Astrocyte (in vitro differentiated cells and primary cell): Measurements from ENCODE around the gene GPER1. TPM values are rescaled to one million over a fixed set of nuclear protein-coding genes. Genes with fewer than 3 reads are reported as not detected.

Source experiments
- DNase-seq: peaks from one replicate; pipeline ENCODE4 v3.0.0-alpha.2; 2010; ENCODE audit warnings: low read depth
- FAIRE-seq: peaks from 2 replicates; lab custom pipeline; 2011; peaks lifted over from hg19 to GRCh38; lab: Jason Lieb, UNC
- H2AFZ ChIP-seq: 2 replicates; pipeline ENCODE4 v1.6.0; 2012; ENCODE audit warnings: low read depth, low read length, inconsistent platforms
- H3K27ac ChIP-seq: 2 replicates; pipeline ENCODE4 v1.5.1; 2011; ENCODE audit warnings: low read depth, low read length, inconsistent platforms
- H3K27me3 ChIP-seq: 2 replicates; pipeline ENCODE4 v1.6.0; 2011; ENCODE audit warnings: low read length, inconsistent platforms; ENCODE audit not compliant: insufficient read depth
- H3K36me3 ChIP-seq: 2 replicates; pipeline ENCODE4 v1.5.1; 2011; ENCODE audit warnings: low read length, inconsistent platforms; ENCODE audit not compliant: insufficient read depth
- H3K4me1 ChIP-seq: 2 replicates; pipeline ENCODE4 v1.5.1; 2011; ENCODE audit warnings: low read length, inconsistent platforms; ENCODE audit not compliant: insufficient read depth
- H3K4me2 ChIP-seq: 2 replicates; pipeline ENCODE4 v1.6.0; 2012; ENCODE audit warnings: low read length, inconsistent platforms
- H3K4me3 ChIP-seq: 2 replicates; pipeline ENCODE4 v1.5.1; 2011; ENCODE audit warnings: low read depth, mild to moderate bottlenecking, low read length, inconsistent platforms; ENCODE audit not compliant: insufficient read depth
- H3K79me2 ChIP-seq: 2 replicates; pipeline ENCODE4 v1.6.0; 2012; ENCODE audit warnings: mild to moderate bottlenecking, low read length, inconsistent platforms; ENCODE audit not compliant: insufficient read depth
- H3K9ac ChIP-seq: 2 replicates; pipeline ENCODE4 v1.6.0; 2012; ENCODE audit warnings: mild to moderate bottlenecking, low read length, inconsistent platforms
- H3K9me3 ChIP-seq: 2 replicates; pipeline ENCODE4 v1.5.1; 2012; ENCODE audit warnings: low read depth, mild to moderate bottlenecking, low read length, inconsistent platforms; ENCODE audit not compliant: insufficient read depth
- H4K20me1 ChIP-seq: 2 replicates; pipeline ENCODE4 v1.6.0; 2012; ENCODE audit warnings: low read length, inconsistent platforms; ENCODE audit not compliant: insufficient read depth
- H3K27ac Mint-ChIP-seq: one replicate; pipeline ENCODE4 v1.8.0; 2021; ENCODE audit warnings: mild to moderate bottlenecking, mixed read lengths; ENCODE audit not compliant: unreplicated experiment
- H3K27me3 Mint-ChIP-seq: one replicate; pipeline ENCODE4 v1.8.0; 2021; ENCODE audit warnings: low read depth, mixed read lengths; ENCODE audit not compliant: unreplicated experiment
- H3K36me3 Mint-ChIP-seq: one replicate; pipeline ENCODE4 v1.8.0; 2021; ENCODE audit warnings: low read depth, mixed read lengths; ENCODE audit not compliant: unreplicated experiment
- H3K4me1 Mint-ChIP-seq: one replicate; pipeline ENCODE4 v1.8.0; 2021; ENCODE audit warnings: low read depth, mixed read lengths; ENCODE audit not compliant: unreplicated experiment
- H3K4me3 Mint-ChIP-seq: one replicate; pipeline ENCODE4 v1.8.0; 2021; ENCODE audit warnings: mild to moderate bottlenecking, moderate library complexity, mixed read lengths; ENCODE audit not compliant: unreplicated experiment
- H3K9me3 Mint-ChIP-seq: one replicate; pipeline ENCODE4 v1.8.0; 2021; ENCODE audit warnings: mild to moderate bottlenecking, mixed read lengths; ENCODE audit not compliant: unreplicated experiment
- CTCF ChIP-seq: IDR thresholded peaks from 2 replicates; pipeline ENCODE4 v1.5.1; 2011; ENCODE audit warnings: low read depth, mild to moderate bottlenecking, inconsistent platforms, low read length, moderate library complexity; ENCODE audit not compliant: insufficient read depth
- EZH2 ChIP-seq: IDR thresholded peaks from 2 replicates; pipeline ENCODE4 v1.6.1; 2012; ENCODE audit warnings: mild to moderate bottlenecking, low read length, inconsistent platforms; ENCODE audit not compliant: insufficient read depth
- total RNA-seq: library from RNA; stranded (reverse); gene quantifications from 2 replicates; pipeline ENCODE4 v1.2.1, GENCODE V29; 2021

Gene GPER1
- total RNA-seq, 1 donor from 2014 or later = 17.4 TPM

- Mint-ChIP-seq H3K4me3 (no peak overlapping the region), H3K36me3 (peaks cover 9% of the 10 kb centered on the region), H3K4me1 (peaks cover 3% of the 10 kb centered on the region), H3K27ac (no peak overlapping the region), H3K27me3 (no peaks in the 10 kb centered on the region), H3K9me3 (no peaks in the 10 kb centered on the region)
- H3K4me1 ChIP-seq = peaks cover under 1% of the 10 kb centered on the region
- H3K79me2 ChIP-seq = peaks cover 20% of the 10 kb centered on the region
- no peak for TF ChIP-seq CTCF
- H3K9ac ChIP-seq = no peak overlapping the region
- peaks cover 74% of the 10 kb centered on the region for H4K20me1 ChIP-seq
- no peaks in the 10 kb centered on the region for H3K9me3 ChIP-seq
- no peak overlapping the region for H2AFZ ChIP-seq
- no peaks in the 10 kb centered on the region for H3K36me3 ChIP-seq
- no peak for FAIRE-seq
- no peak for DNase-seq
- H3K4me3 ChIP-seq = no peak overlapping the region
- H3K27me3 ChIP-seq = no peaks in the 10 kb centered on the region
- no peak overlapping the region for H3K27ac ChIP-seq
- no peak overlapping the region for H3K4me2 ChIP-seq
Measured at GRCh38 chr7:1106063-1106792, 18.3 kb downstream of the GPER1 start.

GRCh38 chr7:1106793-1107421 is 19.0 kb downstream of the GPER1 start:
- H3K9me3 ChIP-seq = no peaks in the 10 kb centered on the region
- no peak overlapping the region for H2AFZ ChIP-seq
- peaks cover 3% of the 10 kb centered on the region for H3K4me1 Mint-ChIP-seq
- H3K9me3 Mint-ChIP-seq = no peaks in the 10 kb centered on the region
- no peaks in the 10 kb centered on the region for H3K27me3 ChIP-seq
- H3K4me3 Mint-ChIP-seq = no peak overlapping the region
- H4K20me1 ChIP-seq = peaks cover 73% of the 10 kb centered on the region
- no peak overlapping the region for H3K4me3 ChIP-seq
- no peak for DNase-seq
- no peak overlapping the region for H3K4me2 ChIP-seq
- peaks cover 8% of the 10 kb centered on the region for H3K36me3 Mint-ChIP-seq
- no peaks in the 10 kb centered on the region for H3K27me3 Mint-ChIP-seq
- H3K9ac ChIP-seq = no peak overlapping the region
- no peak overlapping the region for H3K27ac Mint-ChIP-seq
- H3K27ac ChIP-seq = no peak overlapping the region
- TF ChIP-seq EZH2 (no peak), CTCF (no peak)
- FAIRE-seq = no peak
- H3K4me1 ChIP-seq = peaks cover 5% of the 10 kb centered on the region
- H3K79me2 ChIP-seq = peaks cover 20% of the 10 kb centered on the region
- no peaks in the 10 kb centered on the region for H3K36me3 ChIP-seq
